C4-2B (cell line): ENCODE data around the gene KSR2.

Source experiments
- ZFX ChIP-seq: fragments of 450-650 bp; IDR thresholded peaks from 2 replicates; pipeline ENCODE4 v1.6.1; 2017
- TF ChIP-seq, protein P1 (sequence below): fragments of 450-650 bp; conservative IDR thresholded peaks from 2 replicates; pipeline ENCODE4 v1.5.1; 2017; ENCODE audit warnings: mild to moderate bottlenecking

DNA sequence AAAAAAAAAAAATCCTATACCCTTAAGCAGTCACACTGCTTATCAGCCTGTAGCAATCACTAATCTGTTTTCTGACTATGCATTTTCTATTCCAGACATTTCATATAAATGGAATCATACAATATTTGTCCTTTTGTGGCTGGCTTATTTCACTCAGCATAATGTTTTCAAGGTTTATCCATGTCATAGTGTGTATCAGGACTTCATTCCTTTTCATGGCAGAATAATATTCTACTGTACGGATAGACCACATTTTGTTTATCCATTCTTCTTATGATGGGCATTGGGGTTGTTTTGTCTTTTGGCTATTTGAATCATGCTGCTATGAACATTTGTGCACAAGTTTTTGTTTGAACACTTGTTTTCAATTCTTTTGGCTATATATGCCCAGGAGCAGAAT is 8.6 kb upstream of the KSR2 start:
- TF ChIP-seq, protein P1, sequence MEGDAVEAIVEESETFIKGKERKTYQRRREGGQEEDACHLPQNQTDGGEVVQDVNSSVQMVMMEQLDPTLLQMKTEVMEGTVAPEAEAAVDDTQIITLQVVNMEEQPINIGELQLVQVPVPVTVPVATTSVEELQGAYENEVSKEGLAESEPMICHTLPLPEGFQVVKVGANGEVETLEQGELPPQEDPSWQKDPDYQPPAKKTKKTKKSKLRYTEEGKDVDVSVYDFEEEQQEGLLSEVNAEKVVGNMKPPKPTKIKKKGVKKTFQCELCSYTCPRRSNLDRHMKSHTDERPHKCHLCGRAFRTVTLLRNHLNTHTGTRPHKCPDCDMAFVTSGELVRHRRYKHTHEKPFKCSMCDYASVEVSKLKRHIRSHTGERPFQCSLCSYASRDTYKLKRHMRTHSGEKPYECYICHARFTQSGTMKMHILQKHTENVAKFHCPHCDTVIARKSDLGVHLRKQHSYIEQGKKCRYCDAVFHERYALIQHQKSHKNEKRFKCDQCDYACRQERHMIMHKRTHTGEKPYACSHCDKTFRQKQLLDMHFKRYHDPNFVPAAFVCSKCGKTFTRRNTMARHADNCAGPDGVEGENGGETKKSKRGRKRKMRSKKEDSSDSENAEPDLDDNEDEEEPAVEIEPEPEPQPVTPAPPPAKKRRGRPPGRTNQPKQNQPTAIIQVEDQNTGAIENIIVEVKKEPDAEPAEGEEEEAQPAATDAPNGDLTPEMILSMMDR = no peak
- TF ChIP-seq ZFX = no peak
